ENCODE results near the gene HOXC4.
"Not testable (repeated sequence)": the region's sequence is repeated elsewhere in the genome, so short reads cannot be mapped to it uniquely, and the experiment has no call there.

The HOXC4 gene

DNA sequence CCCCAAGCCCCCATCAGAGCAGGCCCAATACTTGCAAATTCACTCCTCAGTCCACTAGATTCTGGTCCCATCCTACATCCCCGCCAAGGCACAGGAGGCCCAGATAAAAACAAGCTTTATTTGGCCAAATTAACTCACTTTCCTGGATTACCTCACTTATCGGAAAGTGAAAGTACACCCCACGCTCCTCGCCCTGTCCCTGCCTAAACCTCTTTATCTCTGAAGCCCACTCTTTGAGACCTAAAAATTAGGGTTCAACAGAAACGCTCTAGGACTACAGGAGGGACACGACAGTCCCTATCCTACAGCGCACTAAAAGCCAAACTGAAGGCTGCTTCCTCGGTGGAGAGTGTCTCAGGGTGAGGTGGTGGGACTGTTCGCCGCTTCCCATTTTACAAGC, 24.2 kb downstream of the HOXC4 start:
- not testable (repeated sequence) for H3K9me3 ChIP-seq (ENCODE audit: insufficient read depth, low read depth, low read length); H3K9ac ChIP-seq (ENCODE audit: low read depth, low read length); H3K27ac ChIP-seq (ENCODE audit: low read length); H3K36me3 ChIP-seq (ENCODE audit: insufficient read depth, low read depth, low read length); H3K4me3 ChIP-seq (ENCODE audit: low read length)
- Histone ChIP-seq H3K4me1 (ENCODE audit: insufficient read depth, low read length) (peaks cover 14% of the 10 kb centered on the region), H3K27me3 (ENCODE audit: insufficient read depth, low read length) (peaks cover 97% of the 10 kb centered on the region)

DNA sequence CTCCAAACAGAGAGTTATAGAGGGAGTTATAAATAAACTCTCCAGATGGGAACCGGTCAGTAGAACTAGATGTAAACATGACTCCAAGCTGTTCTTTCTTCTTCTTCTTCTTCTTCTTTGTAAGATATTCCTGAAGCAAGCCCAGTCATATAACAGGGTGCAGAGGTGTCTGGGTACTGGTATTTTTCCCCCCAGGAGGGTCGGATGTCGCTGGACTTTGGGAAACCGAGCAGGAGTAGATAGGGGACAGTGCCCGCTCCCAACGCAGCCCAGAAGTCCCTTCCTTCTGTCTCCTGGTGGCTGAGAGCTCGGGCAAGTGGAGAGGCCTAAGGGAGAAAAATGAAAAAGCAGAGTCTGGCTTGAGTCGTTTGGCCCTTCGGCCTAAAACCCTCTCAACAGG, 25.5 kb downstream of the HOXC4 start:
- H3K27me3 ChIP-seq (ENCODE audit: insufficient read depth, low read length) = peaks cover 97% of the 10 kb centered on the region
- H3K4me1 ChIP-seq (ENCODE audit: insufficient read depth, low read length) = peaks cover 14% of the 10 kb centered on the region

DNA sequence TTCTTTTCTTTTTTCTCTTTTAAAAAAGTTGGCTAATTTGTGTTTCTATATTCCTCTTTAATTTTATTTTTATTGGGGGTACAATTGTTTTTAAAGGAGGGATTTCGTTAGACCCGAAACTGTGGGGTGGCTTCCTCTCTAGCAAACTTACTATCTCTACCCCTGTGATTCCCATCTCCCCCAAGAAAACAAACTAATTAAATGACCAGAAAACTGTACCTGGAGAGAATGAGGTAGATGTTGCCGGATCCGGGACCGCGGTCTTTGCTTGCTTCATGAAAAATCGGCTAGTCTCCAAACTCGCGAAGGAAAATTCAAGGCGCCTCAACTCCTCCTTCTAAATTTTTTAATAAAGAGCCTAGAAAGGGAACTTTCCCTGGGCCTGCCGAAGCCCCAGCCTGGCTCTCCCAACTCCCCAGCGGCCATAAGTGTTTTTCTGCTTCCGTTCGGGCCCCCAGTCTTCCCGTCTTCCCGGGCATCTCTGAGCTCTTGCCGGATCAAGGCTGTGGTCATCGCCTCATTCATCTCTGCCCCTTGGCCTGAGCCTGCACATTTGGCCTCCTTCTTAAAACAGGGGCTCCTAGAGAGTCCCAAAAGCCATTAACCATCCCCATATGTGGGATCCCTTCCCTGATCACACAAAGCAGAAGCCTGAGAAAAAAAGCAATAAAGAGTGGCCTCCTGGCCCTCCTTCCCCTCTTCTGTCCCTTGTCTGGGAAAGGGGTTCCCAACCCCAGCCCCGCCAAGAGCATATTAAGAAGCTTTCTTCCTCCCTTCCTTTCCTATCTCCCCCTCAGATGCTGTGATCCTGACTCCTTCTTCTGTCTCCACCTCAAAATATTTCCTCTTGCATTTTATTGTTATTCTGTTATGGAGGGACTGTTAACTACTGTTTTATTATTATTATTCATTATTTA, 26.6 kb downstream of the HOXC4 start:
- H3K36me3 ChIP-seq (ENCODE audit: insufficient read depth, low read depth, low read length); H3K9ac ChIP-seq (ENCODE audit: low read depth, low read length); H3K27ac ChIP-seq (ENCODE audit: low read length); H3K9me3 ChIP-seq (ENCODE audit: insufficient read depth, low read depth, low read length); H3K4me3 ChIP-seq (ENCODE audit: low read length): not testable (repeated sequence)
- peaks cover 11% of the 10 kb centered on the region for H3K4me1 ChIP-seq (ENCODE audit: insufficient read depth, low read length)
- peaks cover 99% of the 10 kb centered on the region for H3K27me3 ChIP-seq (ENCODE audit: insufficient read depth, low read length)

More for the DNA sequence above, 25.5 kb downstream of the HOXC4 start:
- H3K9ac ChIP-seq (ENCODE audit: low read depth, low read length); H3K4me3 ChIP-seq (ENCODE audit: low read length); H3K27ac ChIP-seq (ENCODE audit: low read length); H3K36me3 ChIP-seq (ENCODE audit: insufficient read depth, low read depth, low read length); H3K9me3 ChIP-seq (ENCODE audit: insufficient read depth, low read depth, low read length): not testable (repeated sequence)

DNA sequence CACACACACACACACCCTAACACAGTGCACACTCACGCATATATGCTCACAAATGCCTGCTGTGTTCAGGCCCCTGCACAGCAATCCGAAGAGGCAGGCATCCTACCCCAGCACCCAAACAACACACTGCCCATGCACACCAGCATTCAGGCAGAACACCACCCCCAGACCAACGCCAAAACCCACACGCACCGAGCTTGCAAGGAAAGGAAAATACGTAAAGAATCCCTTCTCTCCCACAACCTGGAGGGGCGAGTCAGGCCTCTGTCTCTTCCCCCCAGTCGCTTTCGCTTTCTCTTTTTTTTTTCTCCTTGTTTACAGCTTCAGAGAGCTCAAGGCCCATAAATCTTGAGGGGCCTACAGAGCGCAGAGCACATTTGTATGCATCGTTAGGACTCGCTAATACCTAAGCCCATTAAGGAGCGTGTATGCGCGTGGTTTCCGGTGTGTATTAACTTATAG, 27.4 kb downstream of the HOXC4 start:
- H3K4me1 ChIP-seq (ENCODE audit: insufficient read depth, low read length); H3K36me3 ChIP-seq (ENCODE audit: insufficient read depth, low read depth, low read length); H3K9ac ChIP-seq (ENCODE audit: low read depth, low read length); H3K4me3 ChIP-seq (ENCODE audit: low read length); H3K27ac ChIP-seq (ENCODE audit: low read length); H3K9me3 ChIP-seq (ENCODE audit: insufficient read depth, low read depth, low read length): not testable (repeated sequence)
- peaks cover 99% of the 10 kb centered on the region for H3K27me3 ChIP-seq (ENCODE audit: insufficient read depth, low read length)

DNA sequence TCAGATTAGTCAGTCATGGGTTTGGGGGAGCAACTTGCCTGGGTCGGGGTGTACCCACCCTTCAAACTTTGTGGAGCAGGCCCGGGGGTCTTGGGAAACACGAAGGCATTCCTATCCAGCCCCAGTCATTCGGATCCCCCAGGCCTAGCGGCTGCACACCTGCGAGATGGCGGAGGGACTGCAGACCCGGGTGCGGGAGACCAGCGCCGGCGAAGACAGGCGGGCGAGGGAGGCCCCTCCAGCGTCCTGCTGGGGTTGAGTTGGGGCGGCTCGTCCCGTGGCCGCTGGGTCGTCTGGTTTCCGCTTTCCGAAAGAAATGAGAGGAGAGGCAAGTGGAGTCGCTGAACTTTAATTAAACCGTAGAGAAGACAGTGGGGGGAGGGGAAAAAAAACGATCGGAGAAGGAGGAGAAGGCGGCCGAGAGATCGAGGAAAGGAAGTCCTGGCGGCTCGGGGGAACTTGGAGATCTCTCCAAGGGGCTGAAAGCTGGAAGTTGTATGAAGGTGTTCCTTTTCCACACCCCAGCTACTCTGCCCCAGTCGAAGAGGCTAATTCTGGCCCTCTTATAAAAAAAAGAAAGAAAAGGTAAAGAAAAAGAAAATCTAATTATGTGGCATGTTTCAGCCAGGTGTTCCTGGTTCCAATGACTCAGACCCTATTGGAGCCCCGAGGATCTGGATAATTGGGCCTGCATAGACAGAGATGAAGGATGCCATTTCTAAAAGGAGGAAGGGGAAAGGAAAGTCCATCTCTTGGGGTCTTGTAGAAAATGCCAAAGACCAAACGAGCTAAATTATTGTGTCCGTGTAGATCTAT, 28.2 kb downstream of the HOXC4 start:
- not testable (repeated sequence) for H3K4me1 ChIP-seq (ENCODE audit: insufficient read depth, low read length); H3K27ac ChIP-seq (ENCODE audit: low read length); H3K9me3 ChIP-seq (ENCODE audit: insufficient read depth, low read depth, low read length); H3K36me3 ChIP-seq (ENCODE audit: insufficient read depth, low read depth, low read length); H3K4me3 ChIP-seq (ENCODE audit: low read length); H3K9ac ChIP-seq (ENCODE audit: low read depth, low read length)
- H3K27me3 ChIP-seq (ENCODE audit: insufficient read depth, low read length) = peaks cover 99% of the 10 kb centered on the region

DNA sequence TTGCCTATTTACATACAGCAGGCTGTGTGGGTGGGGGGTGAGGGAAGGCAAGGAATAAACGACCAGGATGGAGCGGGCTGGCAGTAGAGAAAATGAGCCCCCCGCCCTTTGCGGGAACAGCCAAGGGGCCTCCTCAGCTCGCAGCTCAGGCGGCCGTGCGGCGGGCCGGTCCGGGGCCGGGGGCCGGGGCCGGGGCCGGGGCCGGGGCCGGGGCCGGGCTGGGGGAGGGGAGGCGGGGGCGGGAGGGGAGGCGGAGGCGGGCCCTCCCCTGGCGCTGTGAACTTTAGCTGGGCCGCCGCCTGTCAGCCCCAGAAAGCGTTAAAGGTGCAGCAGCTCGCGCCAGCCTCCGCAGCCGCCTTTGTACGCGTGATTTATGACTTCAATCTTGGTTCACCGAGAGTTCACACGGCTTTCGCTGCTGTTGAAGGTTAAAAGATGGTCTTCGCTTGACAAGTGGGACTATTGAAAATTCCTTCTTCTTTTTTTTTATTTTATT, 28.8 kb downstream of the HOXC4 start:
- Histone ChIP-seq H3K4me3 (ENCODE audit: low read length) (no peak overlapping the region), H3K9me3 (ENCODE audit: insufficient read depth, low read depth, low read length) (no peaks in the 10 kb centered on the region), H3K36me3 (ENCODE audit: insufficient read depth, low read depth, low read length) (no peaks in the 10 kb centered on the region), H3K27me3 (ENCODE audit: insufficient read depth, low read length) (peaks cover 99% of the 10 kb centered on the region), H3K9ac (ENCODE audit: low read depth, low read length) (no peak overlapping the region), H3K4me1 (ENCODE audit: insufficient read depth, low read length) (no peaks in the 10 kb centered on the region; the same call in 1 of the 2 replicates), H3K27ac (ENCODE audit: low read length) (no peak overlapping the region)

DNA sequence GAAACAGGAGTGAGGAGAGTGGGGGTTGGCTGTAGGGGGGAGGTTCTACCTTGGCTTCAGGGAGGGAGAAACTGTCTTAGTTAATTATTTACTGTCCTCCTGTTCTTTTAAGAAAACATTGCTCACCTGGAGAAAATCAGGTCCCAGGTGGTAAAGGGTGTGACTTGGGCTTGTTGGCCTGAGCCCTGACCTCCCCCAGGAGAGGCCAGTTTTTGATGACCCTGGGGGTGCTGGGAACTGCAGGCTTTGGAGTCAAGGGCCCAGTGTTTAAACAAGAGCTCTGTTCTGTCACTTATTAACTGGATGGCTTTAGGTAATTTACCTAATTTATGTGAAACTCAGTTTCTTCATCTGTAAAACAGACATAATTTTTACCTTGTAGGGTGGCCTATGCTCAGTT, 34.4 kb downstream of the HOXC4 start:
- H3K27me3 ChIP-seq (ENCODE audit: insufficient read depth, low read length) = peaks cover 99% of the 10 kb centered on the region
- H3K9me3 ChIP-seq (ENCODE audit: insufficient read depth, low read depth, low read length) = not testable (repeated sequence)

DNA sequence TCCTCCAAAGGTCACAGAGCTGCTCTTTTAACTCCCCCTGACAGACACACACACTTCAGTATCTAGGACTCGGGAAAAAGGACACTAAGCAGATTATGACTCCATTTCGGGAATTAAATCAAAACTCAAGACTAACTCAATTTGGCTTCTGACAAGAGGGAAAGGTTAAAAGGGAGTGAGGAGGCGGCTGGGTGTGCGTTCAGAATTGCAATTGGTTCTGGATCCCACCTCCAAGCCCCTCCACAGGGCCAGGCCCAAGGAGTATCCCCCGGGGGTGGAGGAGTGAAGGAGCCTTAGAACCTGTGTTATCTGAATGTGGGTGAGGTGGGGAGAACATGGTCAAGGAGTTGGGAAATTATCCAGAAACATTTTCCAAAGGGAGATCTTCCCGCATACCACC, 35.8 kb downstream of the HOXC4 start:
- peaks cover 99% of the 10 kb centered on the region for H3K27me3 ChIP-seq (ENCODE audit: insufficient read depth, low read length)

More for the DNA sequence above, 34.4 kb downstream of the HOXC4 start:
- H3K4me1 ChIP-seq (ENCODE audit: insufficient read depth, low read length); H3K4me3 ChIP-seq (ENCODE audit: low read length); H3K9ac ChIP-seq (ENCODE audit: low read depth, low read length); H3K36me3 ChIP-seq (ENCODE audit: insufficient read depth, low read depth, low read length); H3K27ac ChIP-seq (ENCODE audit: low read length): not testable (repeated sequence)

DNA sequence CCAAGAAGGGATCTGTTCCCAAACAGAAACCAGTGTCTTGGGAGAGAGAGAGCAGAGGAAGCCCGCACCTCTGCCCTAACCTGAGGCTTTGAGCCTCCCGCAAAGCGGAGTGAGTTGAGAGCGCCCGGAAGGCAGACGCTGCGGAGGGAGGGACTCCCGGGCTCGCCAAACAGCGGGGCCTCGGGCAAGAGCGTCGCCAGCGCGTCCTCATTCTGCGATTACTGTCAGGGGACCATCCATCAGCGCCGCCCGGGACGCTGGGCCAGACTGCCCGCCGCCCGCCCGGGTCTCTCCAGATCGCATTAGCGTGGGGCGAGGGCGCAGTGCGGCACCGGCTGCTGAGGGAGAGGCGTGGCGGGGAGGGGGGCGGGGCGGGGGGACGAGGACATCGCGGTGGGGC, 36.7 kb downstream of the HOXC4 start:
- peaks cover 98% of the 10 kb centered on the region for H3K27me3 ChIP-seq (ENCODE audit: insufficient read depth, low read length)
- not testable (repeated sequence) for H3K4me1 ChIP-seq (ENCODE audit: insufficient read depth, low read length); H3K36me3 ChIP-seq (ENCODE audit: insufficient read depth, low read depth, low read length); H3K9ac ChIP-seq (ENCODE audit: low read depth, low read length); H3K9me3 ChIP-seq (ENCODE audit: insufficient read depth, low read depth, low read length); H3K4me3 ChIP-seq (ENCODE audit: low read length); H3K27ac ChIP-seq (ENCODE audit: low read length)

More for the DNA sequence above, 35.8 kb downstream of the HOXC4 start:
- H3K27ac ChIP-seq (ENCODE audit: low read length); H3K4me1 ChIP-seq (ENCODE audit: insufficient read depth, low read length); H3K4me3 ChIP-seq (ENCODE audit: low read length); H3K9ac ChIP-seq (ENCODE audit: low read depth, low read length); H3K36me3 ChIP-seq (ENCODE audit: insufficient read depth, low read depth, low read length); H3K9me3 ChIP-seq (ENCODE audit: insufficient read depth, low read depth, low read length): not testable (repeated sequence)

DNA sequence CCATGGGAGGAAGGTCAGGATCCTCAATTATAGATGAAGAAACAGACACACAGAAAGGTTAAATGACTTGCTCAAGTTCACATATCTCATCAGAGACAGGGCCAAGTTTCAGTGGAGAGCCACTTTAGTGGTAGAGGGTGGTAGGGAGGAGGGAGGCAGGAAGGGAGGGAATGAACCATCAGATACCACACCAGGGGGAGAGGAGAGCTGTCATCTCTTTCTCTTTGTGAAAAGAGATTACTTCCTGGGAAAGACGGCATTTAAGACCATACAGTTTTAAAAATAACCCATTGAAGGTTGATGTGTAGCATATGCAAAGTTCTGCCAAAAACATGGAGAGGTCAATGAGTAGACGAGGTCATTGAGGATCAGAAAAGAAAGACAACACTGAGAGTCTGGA, 39.3 kb downstream of the HOXC4 start:
- H3K27me3 ChIP-seq (ENCODE audit: insufficient read depth, low read length) = peaks cover 96% of the 10 kb centered on the region
- H3K27ac ChIP-seq (ENCODE audit: low read length); H3K36me3 ChIP-seq (ENCODE audit: insufficient read depth, low read depth, low read length); H3K9me3 ChIP-seq (ENCODE audit: insufficient read depth, low read depth, low read length); H3K4me1 ChIP-seq (ENCODE audit: insufficient read depth, low read length); H3K9ac ChIP-seq (ENCODE audit: low read depth, low read length); H3K4me3 ChIP-seq (ENCODE audit: low read length): not testable (repeated sequence)

DNA sequence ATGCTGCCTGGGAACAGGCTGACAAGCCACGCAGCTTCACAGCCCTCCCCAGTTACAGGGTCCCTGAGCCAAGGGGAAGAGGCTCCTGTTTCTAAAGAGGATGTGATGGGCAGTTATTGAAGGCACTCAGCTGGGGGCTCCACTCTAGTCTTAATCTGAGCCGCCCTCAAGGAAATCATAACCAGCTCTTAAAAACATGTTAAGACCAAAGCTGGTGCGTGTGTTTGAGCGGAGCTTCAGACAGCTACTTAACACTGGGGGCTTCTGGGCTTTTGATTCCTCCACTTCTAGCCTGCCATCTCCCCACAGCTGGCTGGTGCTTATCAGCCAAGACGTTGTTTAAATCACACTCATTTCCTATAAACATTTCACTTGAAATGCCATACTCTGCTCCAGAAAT, 42.3 kb downstream of the HOXC4 start:
- not testable (repeated sequence) for H3K4me3 ChIP-seq (ENCODE audit: low read length); H3K36me3 ChIP-seq (ENCODE audit: insufficient read depth, low read depth, low read length); H3K27ac ChIP-seq (ENCODE audit: low read length); H3K4me1 ChIP-seq (ENCODE audit: insufficient read depth, low read length); H3K9ac ChIP-seq (ENCODE audit: low read depth, low read length); H3K9me3 ChIP-seq (ENCODE audit: insufficient read depth, low read depth, low read length)
- H3K27me3 ChIP-seq (ENCODE audit: insufficient read depth, low read length) = peaks cover 89% of the 10 kb centered on the region

DNA sequence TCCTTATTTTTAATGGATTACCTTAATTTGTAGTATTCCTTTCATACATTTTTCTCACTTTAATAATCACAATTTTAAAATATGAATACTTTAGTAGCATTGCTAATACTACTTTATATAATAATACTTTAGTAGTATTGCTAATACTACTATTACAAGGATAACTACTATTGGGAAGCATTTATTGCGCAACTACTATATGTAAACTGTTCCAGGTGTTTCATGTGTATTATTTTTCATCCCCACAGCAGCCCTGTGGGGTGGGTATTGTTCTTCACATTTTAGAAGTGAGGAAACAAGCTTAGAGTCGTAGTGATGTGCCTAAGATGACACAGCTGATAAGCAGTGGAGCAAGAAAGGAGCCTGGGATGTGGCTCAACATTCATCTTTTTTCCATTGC, 45.0 kb downstream of the HOXC4 start:
- H3K27ac ChIP-seq (ENCODE audit: low read length); H3K9ac ChIP-seq (ENCODE audit: low read depth, low read length); H3K4me3 ChIP-seq (ENCODE audit: low read length); H3K36me3 ChIP-seq (ENCODE audit: insufficient read depth, low read depth, low read length); H3K9me3 ChIP-seq (ENCODE audit: insufficient read depth, low read depth, low read length); H3K4me1 ChIP-seq (ENCODE audit: insufficient read depth, low read length): not testable (repeated sequence)
- peaks cover 89% of the 10 kb centered on the region for H3K27me3 ChIP-seq (ENCODE audit: insufficient read depth, low read length)

Data from iPS-20b (cell line).